ENCODE data around the gene FOXP1.

The FOXP1 gene

DNA sequence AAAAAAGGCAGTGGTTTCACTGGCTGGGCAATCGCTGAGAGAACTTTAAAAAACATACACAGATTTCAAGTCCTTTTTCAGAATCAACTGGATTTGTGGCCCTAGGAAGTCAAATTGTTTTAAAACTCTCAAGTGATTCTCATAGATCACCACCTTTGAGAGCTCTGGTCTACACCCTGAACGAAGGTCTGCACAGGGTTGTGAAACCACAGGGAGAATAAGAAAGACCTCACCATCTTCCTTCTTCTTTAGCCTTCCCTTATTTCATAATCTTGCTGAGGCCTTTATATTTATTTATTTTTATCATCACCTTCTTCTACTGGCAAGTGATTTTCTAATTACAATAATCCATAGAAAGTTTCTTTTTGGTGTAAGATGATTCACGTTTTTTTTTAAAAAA, 58.1 kb downstream of the FOXP1 start:
- H3K4me1 Mint-ChIP-seq: peaks cover 24% of the 10 kb centered on the region
- H3K27ac Mint-ChIP-seq: peak overlapping the region in 1 of 3 experiments; percentile 91
- no peak overlapping the region for H3K4me3 Mint-ChIP-seq
- no peaks in the 10 kb centered on the region for H3K9me3 Mint-ChIP-seq
- TF ChIP-seq, protein P1, sequence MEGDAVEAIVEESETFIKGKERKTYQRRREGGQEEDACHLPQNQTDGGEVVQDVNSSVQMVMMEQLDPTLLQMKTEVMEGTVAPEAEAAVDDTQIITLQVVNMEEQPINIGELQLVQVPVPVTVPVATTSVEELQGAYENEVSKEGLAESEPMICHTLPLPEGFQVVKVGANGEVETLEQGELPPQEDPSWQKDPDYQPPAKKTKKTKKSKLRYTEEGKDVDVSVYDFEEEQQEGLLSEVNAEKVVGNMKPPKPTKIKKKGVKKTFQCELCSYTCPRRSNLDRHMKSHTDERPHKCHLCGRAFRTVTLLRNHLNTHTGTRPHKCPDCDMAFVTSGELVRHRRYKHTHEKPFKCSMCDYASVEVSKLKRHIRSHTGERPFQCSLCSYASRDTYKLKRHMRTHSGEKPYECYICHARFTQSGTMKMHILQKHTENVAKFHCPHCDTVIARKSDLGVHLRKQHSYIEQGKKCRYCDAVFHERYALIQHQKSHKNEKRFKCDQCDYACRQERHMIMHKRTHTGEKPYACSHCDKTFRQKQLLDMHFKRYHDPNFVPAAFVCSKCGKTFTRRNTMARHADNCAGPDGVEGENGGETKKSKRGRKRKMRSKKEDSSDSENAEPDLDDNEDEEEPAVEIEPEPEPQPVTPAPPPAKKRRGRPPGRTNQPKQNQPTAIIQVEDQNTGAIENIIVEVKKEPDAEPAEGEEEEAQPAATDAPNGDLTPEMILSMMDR (IDR thresholded peaks at IDR 0.05; ENCODE audit: unreplicated experiment in 3 of 3): no peak
- H3K27me3 Mint-ChIP-seq (ENCODE audit: low read depth): no peaks in the 10 kb centered on the region
- no peaks in the 10 kb centered on the region for H3K36me3 Mint-ChIP-seq (ENCODE audit: low read depth)

DNA sequence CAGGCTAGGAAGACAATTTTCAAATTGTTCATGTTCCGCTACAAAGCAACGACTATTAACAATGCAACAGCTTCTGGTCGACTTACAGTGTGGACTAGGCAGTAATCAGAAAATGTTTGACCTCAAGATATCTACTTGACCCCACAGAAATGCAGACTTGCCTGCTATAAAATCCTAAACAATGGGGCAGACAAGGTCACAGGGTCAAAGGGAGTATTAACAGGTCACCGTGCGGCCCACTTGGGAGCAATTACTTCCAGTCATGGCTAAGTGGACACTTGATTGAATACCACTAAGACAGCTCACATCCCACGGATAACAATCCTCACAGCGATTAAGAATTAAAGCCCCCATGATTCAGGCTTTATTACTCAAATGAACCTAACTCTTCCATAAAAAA, 58.9 kb downstream of the FOXP1 start:
- peak overlapping the region in 1 of 3 experiments; percentile 91 for H3K27ac Mint-ChIP-seq
- TF ChIP-seq, protein P1 (IDR thresholded peaks at IDR 0.05; ENCODE audit: unreplicated experiment in 3 of 3): no peak

DNA sequence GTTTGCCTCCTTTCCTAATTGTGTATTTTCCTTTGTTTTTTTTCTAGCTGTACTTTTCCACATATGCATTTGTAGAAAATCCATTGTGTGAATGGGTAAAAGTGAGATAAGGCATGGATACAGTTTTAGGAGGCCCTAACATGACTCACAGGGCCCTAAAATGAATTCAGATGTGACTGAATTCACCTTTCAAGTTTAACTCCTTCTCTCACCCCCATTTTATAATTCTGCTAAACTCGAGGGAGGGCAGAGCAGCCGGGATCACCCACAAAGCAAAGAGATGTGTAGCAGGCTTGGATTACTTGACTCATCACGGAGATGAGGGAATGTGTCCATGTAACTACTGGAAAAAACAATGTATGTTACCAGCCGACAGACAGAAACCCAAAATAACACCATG, 59.9 kb downstream of the FOXP1 start:
- Mint-ChIP-seq H3K4me1 (peaks cover 37% of the 10 kb centered on the region), H3K9me3 (no peaks in the 10 kb centered on the region), H3K36me3 (ENCODE audit: low read depth) (no peaks in the 10 kb centered on the region), H3K27ac (peak overlapping the region; percentile 33 to 91 (median 63)), H3K27me3 (ENCODE audit: low read depth) (no peaks in the 10 kb centered on the region), H3K4me3 (no peak overlapping the region)
- TF ChIP-seq, protein P1 (IDR thresholded peaks at IDR 0.05; ENCODE audit: unreplicated experiment in 3 of 3): no peak

More for the DNA sequence above, 58.9 kb downstream of the FOXP1 start:
- Mint-ChIP-seq H3K4me1 (peaks cover 31% of the 10 kb centered on the region), H3K4me3 (no peak overlapping the region), H3K9me3 (no peaks in the 10 kb centered on the region), H3K27me3 (ENCODE audit: low read depth) (no peaks in the 10 kb centered on the region), H3K36me3 (ENCODE audit: low read depth) (no peaks in the 10 kb centered on the region)

DNA sequence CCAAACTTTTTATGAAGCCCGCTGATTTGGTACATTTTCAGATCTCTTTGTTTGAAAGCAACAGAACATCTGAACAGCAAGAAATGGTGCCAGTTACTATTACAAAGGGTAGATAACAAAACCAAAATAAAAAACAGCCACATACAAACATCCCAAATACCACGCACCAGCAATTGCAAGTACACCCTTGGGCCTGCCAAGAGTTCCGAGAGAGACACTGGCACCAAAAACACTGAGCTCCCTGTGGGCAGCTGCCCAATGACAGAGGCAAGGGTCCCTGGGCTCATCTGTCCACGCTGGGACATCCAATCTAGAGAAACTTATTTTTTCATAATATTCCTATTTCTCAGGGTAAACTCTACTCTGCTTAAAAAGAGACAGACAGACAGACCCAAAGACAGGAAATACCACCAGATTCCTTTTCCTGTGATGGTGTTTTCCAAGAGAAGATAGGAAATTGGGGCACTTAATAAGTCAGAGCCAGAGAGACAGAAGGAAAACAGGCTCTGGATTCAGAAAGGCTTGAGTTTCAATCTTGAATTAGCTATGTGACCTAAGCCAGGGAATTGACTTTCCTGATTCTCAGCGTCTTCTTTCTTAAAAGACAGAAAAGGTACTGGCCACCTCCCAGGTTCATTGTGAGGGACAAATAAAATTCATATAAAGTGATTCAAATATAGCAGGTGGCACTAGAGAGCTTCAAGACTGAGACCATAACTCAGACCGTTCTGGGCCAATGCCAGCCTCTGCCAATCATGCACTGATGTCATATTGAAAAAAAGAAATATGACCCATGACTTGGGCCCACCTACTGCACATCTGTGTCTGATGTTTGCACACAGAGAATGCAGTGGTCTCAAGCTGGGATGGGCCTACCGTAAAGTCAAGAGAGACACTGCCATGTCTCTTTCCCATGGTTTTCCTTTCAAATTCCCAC, 61.3 kb downstream of the FOXP1 start:
- Mint-ChIP-seq H3K27me3 (ENCODE audit: low read depth) (no peaks in the 10 kb centered on the region), H3K4me3 (no peak overlapping the region), H3K4me1 (peaks cover 45% of the 10 kb centered on the region), H3K9me3 (no peaks in the 10 kb centered on the region), H3K27ac (peak overlapping the region; percentile 37 to 91 (median 39)), H3K36me3 (ENCODE audit: low read depth) (no peaks in the 10 kb centered on the region)
- TF ChIP-seq, protein P1 (IDR thresholded peaks at IDR 0.05; ENCODE audit: unreplicated experiment in 3 of 3): no peak

DNA sequence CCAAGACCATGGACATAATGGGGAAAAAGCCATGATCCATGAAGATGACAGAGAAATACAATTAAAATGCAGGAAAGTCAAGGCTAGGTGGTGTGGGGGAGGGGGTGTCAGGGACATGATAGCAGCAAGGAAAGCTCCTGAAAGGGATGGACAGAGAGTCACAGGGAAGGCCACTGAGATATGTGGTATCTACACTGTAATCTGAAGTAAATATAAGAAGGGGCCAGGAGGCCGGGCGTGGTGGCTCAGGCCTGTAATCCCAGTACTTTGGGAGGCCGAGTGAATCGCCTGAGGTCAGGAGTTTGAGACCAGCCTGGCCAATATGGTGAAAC, 62.5 kb downstream of the FOXP1 start:
- H3K4me1 Mint-ChIP-seq: peaks cover 47% of the 10 kb centered on the region
- no peak overlapping the region for H3K4me3 Mint-ChIP-seq
- no peaks in the 10 kb centered on the region for H3K27me3 Mint-ChIP-seq (ENCODE audit: low read depth)
- TF ChIP-seq, protein P1 (IDR thresholded peaks at IDR 0.05; ENCODE audit: unreplicated experiment in 3 of 3): no peak
- no peaks in the 10 kb centered on the region for H3K36me3 Mint-ChIP-seq (ENCODE audit: low read depth)
- H3K27ac Mint-ChIP-seq: peak overlapping the region; percentile 51 to 81 (median 68)
- no peaks in the 10 kb centered on the region for H3K9me3 Mint-ChIP-seq
